Activated CD8-positive, alpha-beta memory T cell treated with anti-CD3 and anti-CD28 coated beads for 36 hours (primary cell): ENCODE results near the gene SEC63. TPM values are rescaled to one million over a fixed set of nuclear protein-coding genes. Genes with fewer than 3 reads are reported as not detected.

Source experiments
- total RNA-seq, 2 experiments: library from RNA; stranded (reverse); gene quantifications; one replicate each; pipeline ENCODE4 v1.2.3, GENCODE V29; 2021

SEC63 gene
- total RNA-seq, 2 experiments from 2014 or later = 80.7 to 82.6 TPM

Other genes with a start within 250 kb of the SEC63 start
- gene SCML4, start 133.9 kb downstream of the SEC63 start, total RNA-seq = 1 to 10 TPM; 6.6 to 7.1 TPM
- 10 to 100 TPM; 18.9 to 21.9 TPM for gene OSTM1, start 116.5 kb upstream of the SEC63 start, total RNA-seq
- gene NR2E1, start 207.8 kb upstream of the SEC63 start, total RNA-seq = not detected